ENCODE measurements around the gene ZRANB3.
"Not testable (repeated sequence)": the region's sequence is repeated elsewhere in the genome, so short reads cannot be mapped to it uniquely, and the experiment has no call there.

ZRANB3 gene

DNA sequence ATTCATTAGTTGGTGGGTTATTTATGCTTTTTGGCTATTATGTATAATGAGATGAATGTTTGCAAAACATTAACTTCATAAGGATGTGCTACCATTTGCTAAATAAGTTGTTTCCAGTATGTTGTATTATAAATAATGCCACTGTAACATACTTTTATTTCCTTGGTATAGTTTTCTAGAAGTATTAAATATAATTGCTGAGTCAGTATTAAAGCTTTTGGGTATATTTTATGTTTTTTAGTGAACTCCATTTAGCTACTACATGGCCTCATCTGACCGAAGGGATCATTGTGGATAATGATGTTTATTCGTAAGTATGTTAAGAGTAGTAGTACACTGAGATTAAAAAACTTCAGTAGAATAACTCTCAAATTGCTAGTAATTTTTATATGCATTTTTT lies 405.1 kb downstream of the ZRANB3 start:
- DNase-seq (ENCODE audit: low read depth in 2 of 2) = no peak

DNA sequence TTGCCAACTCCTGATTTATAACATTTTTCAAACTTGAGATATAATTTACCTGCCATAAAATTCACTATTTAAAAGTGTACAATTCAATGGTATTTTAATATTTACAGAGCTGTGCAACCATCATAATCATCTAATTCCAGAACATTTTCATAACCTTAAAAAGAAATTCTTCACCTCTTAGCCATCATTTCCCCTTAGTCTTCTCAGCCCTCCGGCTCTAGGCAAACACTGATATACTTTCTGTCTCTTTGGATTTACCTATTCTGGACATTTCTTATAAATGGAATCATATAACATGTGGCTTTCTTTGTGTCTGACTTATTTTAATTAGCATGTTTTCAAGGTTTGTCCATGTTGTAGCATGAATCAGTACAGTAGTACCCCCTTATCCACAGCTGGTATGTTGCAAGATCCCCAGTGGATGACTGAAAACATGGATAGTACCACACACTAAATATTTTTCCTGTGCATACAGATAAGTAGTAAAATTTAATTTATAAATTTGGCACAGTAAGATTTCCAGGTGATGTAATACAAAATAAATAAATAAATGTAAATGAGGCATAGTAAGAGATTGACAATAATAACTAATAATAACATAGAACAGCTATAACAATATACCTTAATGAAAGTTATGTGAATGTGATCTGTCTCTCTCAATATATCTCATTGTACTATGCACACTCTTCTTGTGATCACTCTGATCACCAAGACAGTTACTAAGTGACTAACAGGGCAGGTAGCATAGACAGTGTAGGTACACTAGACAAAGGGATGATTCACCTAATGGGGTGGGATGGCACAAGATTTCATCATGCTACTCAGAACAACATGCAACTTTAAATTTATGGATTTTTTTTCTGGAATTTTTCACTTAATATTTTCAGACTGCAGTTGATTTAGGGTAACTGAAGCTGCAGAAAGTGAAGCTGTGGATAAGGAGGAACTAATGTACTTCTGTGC lies 405.8 kb downstream of the ZRANB3 start:
- DNase-seq (ENCODE audit: low read depth in 2 of 2) = no peak

DNA sequence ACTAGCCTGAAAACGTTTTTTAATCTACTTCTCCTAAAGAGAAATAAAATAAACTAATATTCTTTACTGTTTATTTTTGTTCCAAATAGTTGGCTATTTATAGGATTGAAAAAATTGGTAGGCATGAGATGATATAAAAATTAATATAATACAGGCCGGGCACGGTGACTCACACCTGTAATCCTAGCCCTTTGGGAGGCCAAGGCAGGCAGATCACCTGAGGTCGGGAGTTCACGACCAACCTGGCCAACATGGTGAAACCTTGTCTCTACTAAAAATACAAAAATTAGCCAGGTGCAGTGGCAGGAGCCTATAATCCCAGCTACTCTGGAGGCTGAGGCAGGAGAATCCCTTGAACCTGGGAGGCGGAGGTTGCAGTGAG lies 409.4 kb downstream of the ZRANB3 start:
- DNase-seq (ENCODE audit: low read depth in 2 of 2) = not testable (repeated sequence)

DNA sequence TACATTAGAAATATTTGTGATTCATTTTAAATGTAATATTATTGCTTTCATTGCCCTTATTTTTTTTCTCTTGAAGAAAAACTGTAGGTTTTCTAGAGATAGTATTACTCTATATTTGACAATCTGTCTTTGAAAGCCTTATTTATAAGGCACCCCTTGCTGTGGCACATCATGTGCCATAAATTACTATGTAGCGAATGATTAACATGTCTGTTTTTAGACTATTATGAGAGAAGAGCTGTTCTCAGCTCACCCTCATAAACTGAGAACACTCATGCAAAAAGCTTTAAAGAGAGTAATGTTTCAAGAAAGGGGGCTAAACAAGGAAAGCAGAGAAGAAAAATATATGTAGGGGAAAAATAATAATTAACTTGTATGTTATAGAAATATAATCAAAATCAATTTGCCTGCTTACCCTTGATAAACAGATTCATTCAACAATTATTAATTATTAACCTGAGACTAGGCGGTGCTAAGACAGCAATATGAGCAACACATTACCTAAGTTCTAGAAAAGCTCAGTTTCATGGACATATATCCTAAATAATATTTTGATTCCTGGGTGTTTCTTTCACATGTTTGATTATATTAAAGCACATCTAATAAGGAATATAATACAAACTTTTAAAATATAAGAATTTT lies 409.9 kb downstream of the ZRANB3 start:
- no peak for DNase-seq (ENCODE audit: low read depth in 2 of 2)

DNA sequence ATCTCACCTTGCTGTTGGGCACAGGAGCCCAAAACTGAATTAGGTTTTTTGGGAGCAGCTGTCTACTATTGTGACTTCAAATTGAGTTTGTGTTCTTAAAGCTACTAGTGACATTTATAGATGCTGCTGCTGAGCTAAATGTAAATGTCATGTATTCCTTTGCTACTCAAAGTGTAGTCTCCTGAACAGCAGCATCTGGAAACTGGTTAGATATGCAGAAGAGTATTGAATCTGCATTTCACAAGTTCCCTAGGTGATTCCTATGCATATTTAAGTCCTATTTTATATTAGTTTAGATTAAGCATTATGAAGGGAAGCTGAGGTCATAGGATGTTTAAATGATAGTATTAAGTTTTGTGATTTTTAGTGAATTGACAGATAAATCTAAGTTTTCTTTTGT lies 411.4 kb downstream of the ZRANB3 start:
- DNase-seq (ENCODE audit: low read depth in 2 of 2) = no peak

DNA sequence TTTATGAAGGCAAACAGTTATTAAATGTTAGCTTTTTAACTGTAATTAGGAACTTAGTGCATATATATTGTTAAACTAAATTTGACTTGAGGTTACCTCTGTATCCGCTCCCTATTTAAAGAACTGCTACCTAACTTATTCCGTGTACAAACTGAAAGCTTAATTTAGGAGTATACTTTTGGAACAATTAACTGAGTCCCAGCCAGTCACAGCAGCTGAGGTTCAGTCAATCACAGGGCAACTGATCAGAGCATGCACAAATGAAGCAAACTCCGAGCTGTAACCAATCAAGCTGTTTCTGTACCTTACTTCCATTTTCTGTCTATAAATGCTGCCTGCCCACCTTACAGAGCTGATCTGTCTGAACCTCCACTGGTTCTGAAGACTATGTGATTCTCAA lies 417.7 kb downstream of the ZRANB3 start:
- no peak for DNase-seq (ENCODE audit: low read depth in 2 of 2)

DNA sequence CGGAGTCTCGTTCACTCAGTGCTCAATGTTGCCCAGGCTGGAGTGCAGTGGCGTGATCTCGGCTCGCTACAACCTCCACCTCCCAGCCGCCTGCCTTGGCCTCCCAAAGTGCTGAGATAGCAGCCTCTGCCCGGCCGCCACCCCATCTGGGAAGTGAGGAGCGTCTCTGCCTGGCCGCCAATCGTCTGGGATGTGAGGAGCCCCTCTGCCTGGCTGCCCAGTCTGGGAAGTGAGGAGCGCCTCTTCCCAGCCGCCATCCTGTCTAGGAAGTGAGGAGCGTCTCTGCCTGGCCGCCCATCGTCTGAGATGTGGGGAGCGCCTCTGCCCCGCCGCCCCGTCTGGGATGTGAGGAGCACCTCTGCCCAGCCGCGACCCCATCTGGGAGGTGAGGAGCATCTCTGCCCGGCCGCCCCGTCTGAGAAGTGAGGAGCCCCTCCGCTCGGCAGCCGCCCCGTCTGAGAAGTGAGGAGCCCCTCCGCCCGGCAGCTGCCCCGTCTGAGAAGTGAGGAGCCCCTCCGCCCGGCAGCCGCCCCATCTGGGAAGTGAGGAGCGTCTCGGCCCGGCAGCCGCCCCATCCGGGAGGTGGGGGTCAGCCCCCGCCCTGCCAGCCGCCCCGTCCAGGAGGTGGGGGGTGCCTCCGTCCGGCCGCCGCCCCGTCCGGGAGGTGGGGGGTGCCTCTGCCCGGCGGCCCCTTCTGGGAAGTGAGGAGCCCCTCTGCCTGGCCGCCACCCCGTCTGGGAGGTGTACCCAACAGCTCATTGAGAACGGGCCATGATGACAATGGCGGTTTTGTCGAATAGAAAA lies 425.3 kb downstream of the ZRANB3 start:
- not testable (repeated sequence) for DNase-seq (ENCODE audit: low read depth in 2 of 2)

DNA sequence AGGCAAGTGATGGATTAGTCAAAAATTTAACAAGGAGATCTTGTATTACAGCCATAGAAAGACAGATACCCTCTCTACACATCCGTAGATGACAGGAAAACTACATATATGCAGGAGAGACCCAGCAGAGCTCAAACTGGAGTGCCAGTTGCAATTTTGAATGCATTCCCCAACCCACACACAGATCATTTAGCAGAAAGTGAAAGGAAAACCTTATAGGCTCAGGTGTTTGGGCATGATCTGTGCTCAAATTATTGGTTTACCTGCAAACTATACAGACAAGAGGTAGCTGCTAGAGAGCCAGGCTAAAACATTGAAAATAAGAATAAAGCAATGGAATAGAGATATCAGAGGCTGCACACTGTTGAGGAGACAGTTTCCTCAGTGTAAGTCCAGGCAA lies 427.2 kb downstream of the ZRANB3 start:
- DNase-seq (ENCODE audit: low read depth in 2 of 2) = no peak

DNA sequence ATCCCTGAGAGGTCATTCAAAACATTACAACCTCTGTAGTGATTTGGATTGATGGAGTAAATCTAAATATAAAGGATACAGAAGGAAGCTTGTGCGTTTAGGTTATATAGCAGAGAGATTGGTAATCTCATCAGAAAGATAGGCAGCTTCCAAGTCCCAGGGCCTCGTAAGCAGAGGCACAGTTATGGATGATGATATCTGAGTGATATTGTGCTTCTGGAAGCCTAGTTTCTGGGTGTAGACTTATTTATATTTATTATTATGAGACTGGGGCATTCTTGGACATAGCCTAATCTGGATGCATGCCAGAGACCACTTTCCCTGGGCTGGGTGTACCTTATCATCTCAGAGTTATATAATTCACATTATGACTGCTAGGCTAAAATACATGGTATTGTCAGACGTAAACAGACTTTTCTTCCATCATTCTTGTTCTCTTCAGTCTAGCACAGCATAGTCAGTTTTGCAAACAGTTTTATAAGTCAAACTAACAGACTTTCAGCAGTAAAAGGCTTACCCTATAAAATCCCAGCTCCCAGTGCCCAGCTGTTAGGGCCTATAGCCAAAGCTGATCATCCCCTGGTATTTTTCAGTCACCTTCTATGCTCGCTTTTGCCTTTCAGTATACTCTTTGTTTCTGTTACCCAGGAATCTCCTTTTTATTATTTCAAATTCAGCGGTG lies 431.1 kb downstream of the ZRANB3 start:
- DNase-seq (ENCODE audit: low read depth in 2 of 2) = no peak

DNA sequence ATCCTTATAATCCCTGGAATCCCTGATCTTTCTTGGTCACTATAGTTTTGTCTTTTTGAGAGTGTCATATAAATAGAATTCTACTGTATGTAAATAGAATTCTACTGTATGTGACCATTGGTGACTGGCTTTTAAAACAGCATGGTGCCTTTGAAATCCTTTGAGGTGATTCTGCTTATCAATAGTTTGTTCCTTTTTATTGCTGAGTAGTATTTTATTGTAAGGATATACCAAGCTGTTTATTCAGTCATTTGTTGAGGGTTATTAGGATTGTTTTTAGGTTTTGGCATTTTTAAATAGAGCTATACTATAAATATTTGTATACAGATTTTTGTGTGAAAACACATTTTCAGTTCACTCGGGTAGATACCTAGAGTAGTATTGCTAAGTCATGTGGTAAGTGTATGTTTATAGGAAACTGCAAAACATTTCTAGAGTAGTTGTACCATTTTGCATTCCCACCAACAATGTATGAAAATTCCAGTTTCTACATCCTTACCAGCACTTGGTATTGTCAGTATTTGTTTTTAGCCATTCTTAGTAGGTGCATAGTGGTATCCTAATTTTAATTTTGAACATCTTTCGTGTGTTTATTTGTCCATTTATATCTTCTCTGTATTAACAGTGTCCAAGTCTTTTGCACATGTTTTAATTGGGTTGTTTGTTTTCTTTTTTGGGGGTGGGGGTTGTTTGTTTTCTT lies 433.3 kb downstream of the ZRANB3 start:
- DNase-seq (ENCODE audit: low read depth in 2 of 2) = no peak

DNA sequence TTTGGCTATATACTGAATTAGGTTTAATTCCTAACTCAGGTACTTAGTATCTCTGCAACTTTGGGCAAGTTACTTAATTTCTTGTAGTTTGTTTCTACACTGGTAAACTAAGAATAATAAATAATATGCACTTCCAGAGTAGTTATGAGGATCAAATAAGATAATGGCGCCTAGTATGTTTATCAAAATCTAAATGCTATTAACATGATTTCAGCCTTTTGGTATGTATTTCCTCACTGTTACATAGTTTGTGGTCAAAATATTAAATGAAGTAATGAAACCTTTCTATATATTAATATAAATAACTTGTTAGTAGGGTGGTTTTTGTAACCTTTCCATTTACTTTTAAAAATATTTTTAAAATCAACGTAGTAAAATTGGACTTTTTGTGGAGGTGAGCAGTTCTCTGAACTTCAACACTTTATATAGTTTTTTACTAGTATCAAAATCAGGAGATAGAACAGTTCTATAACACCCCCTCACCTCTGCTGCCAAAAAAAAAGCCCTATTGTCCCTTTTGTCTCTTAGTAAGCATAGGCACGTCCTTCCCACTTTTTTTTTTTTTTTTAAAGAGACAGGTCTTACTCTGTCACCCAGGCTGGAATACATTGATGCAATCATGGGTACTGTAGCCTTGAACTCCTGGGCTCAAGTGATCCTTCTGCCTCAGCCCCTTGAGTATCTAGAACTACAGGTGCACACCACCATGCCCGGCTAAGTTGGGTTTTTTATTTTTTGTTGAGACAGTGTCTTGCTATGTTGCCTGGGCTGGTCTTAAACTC lies 434.2 kb downstream of the ZRANB3 start:
- no peak for DNase-seq (ENCODE audit: low read depth in 2 of 2)

DNA sequence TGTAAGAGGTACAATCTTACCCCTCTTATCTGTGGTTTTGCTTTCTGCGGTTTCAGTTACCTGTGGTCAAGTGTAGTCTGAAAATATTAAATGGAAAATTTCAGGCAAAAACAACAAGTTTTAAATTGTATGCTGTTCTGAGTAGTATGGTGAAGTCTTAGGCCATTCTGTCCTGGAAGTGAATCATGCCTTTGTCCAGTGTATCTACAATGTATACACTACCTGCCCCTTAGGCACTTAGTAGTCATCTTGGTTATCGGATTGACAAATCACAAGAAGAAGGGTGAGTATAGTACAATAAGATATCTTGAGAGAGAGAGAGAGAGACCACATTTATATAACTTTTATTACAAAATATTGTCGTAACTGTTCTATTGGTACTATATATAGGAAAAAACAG lies 435.4 kb downstream of the ZRANB3 start:
- DNase-seq (ENCODE audit: low read depth in 2 of 2) = no peak

DNA sequence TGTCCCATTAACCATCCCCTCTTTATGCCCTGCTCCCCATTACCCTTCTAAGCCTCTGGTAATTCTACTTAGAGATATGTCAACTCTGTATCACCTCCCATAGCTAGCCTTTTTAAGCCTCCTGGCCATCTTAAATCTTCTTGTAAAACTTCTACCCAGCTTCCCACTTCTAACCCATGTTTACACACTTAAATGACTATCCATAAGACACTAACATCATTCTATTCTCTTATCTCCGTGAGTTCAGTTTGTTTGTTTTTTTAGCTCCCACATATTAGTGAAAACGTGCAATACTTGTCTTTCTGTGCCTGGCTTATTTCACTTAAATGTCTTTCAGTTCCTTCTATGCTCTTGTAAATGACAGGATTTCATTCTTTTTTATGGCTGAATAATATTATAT lies 436.5 kb downstream of the ZRANB3 start:
- no peak for DNase-seq (ENCODE audit: low read depth in 2 of 2)

DNA sequence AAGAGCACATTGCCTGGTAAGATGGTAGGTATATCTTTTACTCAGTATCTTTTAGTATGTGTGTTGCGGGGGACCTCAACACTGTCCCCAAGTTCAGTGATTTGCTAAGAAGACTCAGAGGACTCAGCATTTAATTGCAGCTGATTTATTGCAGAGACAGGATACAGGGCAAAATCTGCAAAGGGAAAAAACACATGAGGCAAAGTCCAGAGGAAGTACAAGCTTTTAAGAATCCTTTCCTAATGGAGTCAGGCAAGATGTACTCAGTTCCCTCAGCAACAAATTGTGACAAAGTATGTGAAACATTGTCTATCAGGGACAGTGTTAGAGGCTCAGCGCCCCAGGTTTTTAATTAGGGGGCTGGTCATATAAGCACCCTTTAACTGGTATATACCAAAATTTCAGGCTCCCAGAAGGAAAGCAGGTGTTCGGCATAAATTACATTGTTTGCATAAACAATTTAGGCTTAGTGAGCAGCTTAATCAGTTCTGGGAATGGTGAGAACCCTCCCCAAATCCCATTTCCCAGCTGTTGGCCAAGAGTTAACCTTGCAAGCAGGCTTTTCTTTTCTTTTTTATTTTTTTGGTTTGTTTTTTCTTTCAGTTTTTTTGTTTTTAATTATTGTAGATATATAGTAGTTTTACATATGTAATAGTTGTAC lies 437.2 kb downstream of the ZRANB3 start:
- DNase-seq (ENCODE audit: low read depth in 2 of 2) = no peak

DNA sequence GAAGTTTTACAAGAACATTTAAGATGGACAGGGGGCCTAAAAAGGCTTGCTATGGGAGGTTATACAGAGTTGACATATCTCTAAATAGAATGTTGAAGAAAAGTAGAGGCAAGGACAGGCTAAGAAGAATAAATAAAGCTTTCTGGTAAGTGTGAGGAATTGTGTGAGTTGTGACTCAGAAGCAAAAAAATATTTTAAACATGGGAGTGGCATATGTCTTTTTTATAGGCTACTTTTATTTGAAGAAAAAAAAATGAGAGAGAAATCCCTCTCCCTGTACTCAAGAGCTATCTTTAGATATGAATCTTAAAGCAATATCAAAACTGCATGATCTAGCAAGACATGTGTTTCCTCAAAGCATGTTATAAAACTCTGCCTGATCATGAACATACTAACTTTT lies 437.8 kb downstream of the ZRANB3 start:
- DNase-seq (ENCODE audit: low read depth in 2 of 2) = no peak

DNA sequence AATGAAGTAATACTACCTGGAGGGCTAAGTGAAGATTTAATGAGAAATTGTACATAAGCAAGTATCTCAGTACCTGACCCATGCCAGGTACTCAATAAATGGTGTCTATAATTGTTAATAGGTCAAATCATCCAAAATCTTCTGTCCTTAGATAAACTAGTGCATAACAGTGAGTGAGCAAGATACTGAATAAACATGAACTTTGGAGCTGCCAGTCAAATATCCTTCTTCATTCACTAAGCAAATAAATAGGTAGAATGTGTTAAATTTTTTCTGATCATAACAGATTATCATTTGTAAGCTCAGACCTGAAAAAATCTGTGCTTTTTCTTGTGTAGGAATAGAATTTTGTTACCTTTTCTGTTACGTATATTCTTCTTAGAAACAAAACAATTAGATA lies 439.3 kb downstream of the ZRANB3 start:
- no peak for DNase-seq (ENCODE audit: low read depth in 2 of 2)

DNA sequence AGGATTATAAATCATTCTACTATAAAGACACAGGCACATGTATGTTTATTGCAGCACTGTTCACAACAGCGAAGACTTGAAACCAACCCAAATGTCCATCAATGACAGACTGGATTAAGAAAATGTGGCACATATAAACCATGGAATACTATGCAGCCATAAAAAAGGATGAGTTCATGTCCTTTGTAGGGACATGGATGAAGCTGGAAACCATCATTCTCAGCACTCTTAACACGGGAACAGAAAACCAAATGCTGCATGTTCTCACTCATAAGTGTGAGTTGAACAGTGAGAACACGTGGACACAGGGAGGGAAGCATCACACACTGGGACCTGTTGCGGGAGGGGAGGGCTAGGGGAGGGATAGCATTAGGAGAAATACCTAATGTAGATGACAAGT lies 441.4 kb downstream of the ZRANB3 start:
- not testable (repeated sequence) for DNase-seq (ENCODE audit: low read depth in 2 of 2)
